HUES6 (cell line): Measurements from ENCODE around the gene LEKR1.

Experiments used
- H3K27ac ChIP-seq: 2 replicates; pipeline ENCODE4 v1.7.0; 2013; ENCODE audit warnings: low read depth, mild to moderate bottlenecking, low read length, inconsistent platforms
- H3K27me3 ChIP-seq: 2 replicates; pipeline ENCODE4 v1.6.1; 2013; ENCODE audit warnings: low read length; ENCODE audit not compliant: control insufficient read depth, insufficient read depth
- H3K36me3 ChIP-seq: 2 replicates; pipeline ENCODE4 v1.6.1; 2013; ENCODE audit warnings: low read length; ENCODE audit not compliant: control insufficient read depth, insufficient read depth
- H3K4me1 ChIP-seq: 2 replicates; pipeline ENCODE4 v1.6.1; 2013; ENCODE audit warnings: low read length; ENCODE audit not compliant: control insufficient read depth, insufficient read depth
- H3K4me3 ChIP-seq: 2 replicates; pipeline ENCODE4 v1.5.1; 2013; ENCODE audit warnings: low read depth, low read length
- H3K9ac ChIP-seq: one replicate; pipeline ENCODE4 v1.6.1; 2013; ENCODE audit warnings: mild to moderate bottlenecking, low read length
- H3K9me3 ChIP-seq: 2 replicates; pipeline ENCODE4 v1.6.1; 2013; ENCODE audit warnings: low read depth, low read length; ENCODE audit not compliant: control insufficient read depth, insufficient read depth

The LEKR1 gene

GRCh38 chr3:157070678-157070999 is 244.5 kb downstream of the LEKR1 start:
- Histone ChIP-seq H3K9ac (no peak overlapping the region), H3K4me1 (peaks cover 7% of the 10 kb centered on the region), H3K9me3 (no peaks in the 10 kb centered on the region), H3K36me3 (no peaks in the 10 kb centered on the region), H3K4me3 (no peak overlapping the region), H3K27me3 (0 out of 2 replicates have a peak, but pooled peaks cover 4% of the 10 kb centered on the region), H3K27ac (no peak overlapping the region)

GRCh38 chr3:157071744-157072525 is 245.8 kb downstream of the LEKR1 start:
- Histone ChIP-seq H3K9ac (no peak overlapping the region), H3K4me1 (peaks cover 7% of the 10 kb centered on the region; the same call in 1 of the 2 replicates), H3K27me3 (no peaks in the 10 kb centered on the region), H3K4me3 (no peak overlapping the region), H3K27ac (no peak overlapping the region), H3K36me3 (no peaks in the 10 kb centered on the region), H3K9me3 (no peaks in the 10 kb centered on the region)

- Histone ChIP-seq H3K9ac (no peak overlapping the region), H3K27me3 (no peaks in the 10 kb centered on the region), H3K4me3 (no peak overlapping the region), H3K36me3 (no peaks in the 10 kb centered on the region), H3K9me3 (no peaks in the 10 kb centered on the region), H3K27ac (no peak overlapping the region), H3K4me1 (peaks cover 7% of the 10 kb centered on the region; the same call in 1 of the 2 replicates)
Observed at GRCh38 chr3:157073810-157074209, 247.7 kb downstream of the LEKR1 start.

- Histone ChIP-seq H3K36me3 (no peaks in the 10 kb centered on the region), H3K4me3 (no peak overlapping the region), H3K27me3 (no peaks in the 10 kb centered on the region)
Observed at GRCh38 chr3:157074490-157074889, 248.3 kb downstream of the LEKR1 start.

GRCh38 chr3:157074981-157075380 is 248.8 kb downstream of the LEKR1 start:
- no peaks in the 10 kb centered on the region for H3K27me3 ChIP-seq
- H3K4me3 ChIP-seq = no peak overlapping the region
- H3K9me3 ChIP-seq = no peaks in the 10 kb centered on the region
- no peak overlapping the region for H3K9ac ChIP-seq
- peaks cover 7% of the 10 kb centered on the region; the same call in 1 of the 2 replicates for H3K4me1 ChIP-seq
- H3K36me3 ChIP-seq = no peaks in the 10 kb centered on the region
- H3K27ac ChIP-seq = no peak overlapping the region

More at GRCh38 chr3:157074490-157074889, 248.3 kb downstream of the LEKR1 start:
- H3K4me1 ChIP-seq = peaks cover 7% of the 10 kb centered on the region; the same call in 1 of the 2 replicates
- no peak overlapping the region for H3K27ac ChIP-seq
- H3K9me3 ChIP-seq = no peaks in the 10 kb centered on the region
- H3K9ac ChIP-seq = no peak overlapping the region

- Histone ChIP-seq H3K9ac (no peak overlapping the region), H3K27ac (no peak overlapping the region), H3K4me1 (peaks cover 7% of the 10 kb centered on the region; the same call in 1 of the 2 replicates)
Observed at GRCh38 chr3:157075693-157076420, 249.7 kb downstream of the LEKR1 start.

GRCh38 chr3:157077565-157077991 is 251.4 kb downstream of the LEKR1 start:
- Histone ChIP-seq H3K9me3 (no peaks in the 10 kb centered on the region), H3K4me1 (peaks cover 16% of the 10 kb centered on the region), H3K27me3 (no peaks in the 10 kb centered on the region), H3K27ac (no peak overlapping the region), H3K9ac (no peak overlapping the region), H3K36me3 (no peaks in the 10 kb centered on the region), H3K4me3 (no peak overlapping the region)

More at GRCh38 chr3:157075693-157076420, 249.7 kb downstream of the LEKR1 start:
- Histone ChIP-seq H3K4me3 (no peak overlapping the region), H3K36me3 (no peaks in the 10 kb centered on the region), H3K27me3 (no peaks in the 10 kb centered on the region), H3K9me3 (no peaks in the 10 kb centered on the region)

GRCh38 chr3:157078131-157078810 is 252.1 kb downstream of the LEKR1 start:
- Histone ChIP-seq H3K36me3 (no peaks in the 10 kb centered on the region), H3K4me1 (peaks cover 16% of the 10 kb centered on the region), H3K9ac (no peak overlapping the region), H3K4me3 (no peak overlapping the region), H3K27me3 (no peaks in the 10 kb centered on the region), H3K9me3 (no peaks in the 10 kb centered on the region), H3K27ac (no peak overlapping the region)

GRCh38 chr3:157078811-157079185 is 252.6 kb downstream of the LEKR1 start:
- no peak overlapping the region for H3K4me3 ChIP-seq
- no peak overlapping the region for H3K9ac ChIP-seq
- no peaks in the 10 kb centered on the region for H3K9me3 ChIP-seq
- peaks cover 16% of the 10 kb centered on the region for H3K4me1 ChIP-seq
- H3K36me3 ChIP-seq = no peaks in the 10 kb centered on the region
- H3K27me3 ChIP-seq = no peaks in the 10 kb centered on the region
- H3K27ac ChIP-seq = no peak overlapping the region

- no peak overlapping the region for H3K9ac ChIP-seq
- H3K27me3 ChIP-seq = no peaks in the 10 kb centered on the region
- H3K36me3 ChIP-seq = no peaks in the 10 kb centered on the region
- peaks cover 16% of the 10 kb centered on the region for H3K4me1 ChIP-seq
- no peaks in the 10 kb centered on the region for H3K9me3 ChIP-seq
- no peak overlapping the region for H3K4me3 ChIP-seq
- no peak overlapping the region for H3K27ac ChIP-seq
Observed at GRCh38 chr3:157079676-157080369, 253.7 kb downstream of the LEKR1 start.
